Effector memory CD4-positive, alpha-beta T cell (primary cell): ENCODE measurements around the gene PDGFRB.

ENCODE experiments used
- DNase-seq, 3 donors: peaks; one replicate each; pipeline ENCODE4 v3.0.0-alpha.2; 2020
- H3K27ac ChIP-seq: 2 replicates; pipeline ENCODE4 v1.7.0; 2013; ENCODE audit warnings: mild to moderate bottlenecking, low read length, moderate library complexity; ENCODE audit not compliant: insufficient read depth, poor library complexity, severe bottlenecking
- H3K27me3 ChIP-seq: replicated peaks from 2 replicates; pipeline ENCODE4 v1.7.0; 2013; ENCODE audit warnings: mild to moderate bottlenecking, low read length; ENCODE audit not compliant: insufficient read depth, control insufficient read depth, poor library complexity, severe bottlenecking
- H3K36me3 ChIP-seq: 2 replicates; pipeline ENCODE4 v1.7.0; 2013; ENCODE audit warnings: mild to moderate bottlenecking, low read length, moderate library complexity; ENCODE audit not compliant: control insufficient read depth, insufficient read depth
- H3K4me1 ChIP-seq: 2 replicates; pipeline ENCODE4 v1.7.0; 2013; ENCODE audit warnings: low read length, mild to moderate bottlenecking; ENCODE audit not compliant: control insufficient read depth, insufficient read depth, poor library complexity, severe bottlenecking
- H3K4me3 ChIP-seq: 2 replicates; pipeline ENCODE4 v1.7.0; 2013; ENCODE audit warnings: low read length, low read depth, mild to moderate bottlenecking; ENCODE audit not compliant: insufficient read depth, poor library complexity, severe bottlenecking
- H3K9me3 ChIP-seq: 2 replicates; pipeline ENCODE4 v1.7.0; 2013; ENCODE audit warnings: mild to moderate bottlenecking, low read length, moderate library complexity; ENCODE audit not compliant: control insufficient read depth

The PDGFRB gene

GRCh38 chr5:150158170-150158949, 2.7 kb upstream of the PDGFRB start:
- DNase-seq, result no peak
- H3K36me3 ChIP-seq, result no peaks in the 10 kb centered on the region
- no peaks in the 10 kb centered on the region for H3K4me1 ChIP-seq
- H3K27me3 ChIP-seq, result peaks cover 4% of the 10 kb centered on the region
- no peak overlapping the region for H3K27ac ChIP-seq
- H3K4me3 ChIP-seq, result no peak overlapping the region
- H3K9me3 ChIP-seq, result no peaks in the 10 kb centered on the region

GRCh38 chr5:150157168-150157567, 1.5 kb upstream of the PDGFRB start:
- H3K9me3 ChIP-seq, result no peaks in the 10 kb centered on the region
- H3K4me3 ChIP-seq, result no peak overlapping the region
- H3K4me1 ChIP-seq, result no peaks in the 10 kb centered on the region
- peaks cover 4% of the 10 kb centered on the region for H3K27me3 ChIP-seq
- H3K36me3 ChIP-seq, result no peaks in the 10 kb centered on the region
- H3K27ac ChIP-seq, result no peak overlapping the region
- DNase-seq, result no peak

- Histone ChIP-seq H3K9me3 (no peaks in the 10 kb centered on the region), H3K27me3 (peaks cover 4% of the 10 kb centered on the region), H3K27ac (no peak overlapping the region), H3K4me3 (no peak overlapping the region), H3K4me1 (no peaks in the 10 kb centered on the region), H3K36me3 (no peaks in the 10 kb centered on the region)
- no peak for DNase-seq
Observed at GRCh38 chr5:150156540-150156939, 895 bp upstream of the PDGFRB start.

- Histone ChIP-seq H3K36me3 (no peaks in the 10 kb centered on the region), H3K27ac (no peak overlapping the region), H3K4me3 (peak overlapping the region; percentile 15), H3K9me3 (no peaks in the 10 kb centered on the region), H3K4me1 (no peaks in the 10 kb centered on the region), H3K27me3 (peaks cover 4% of the 10 kb centered on the region)
- no peak for DNase-seq
Observed at GRCh38 chr5:150156027-150156368, 353 bp upstream of the PDGFRB start.

GRCh38 chr5:150154618-150155128, 972 bp downstream of the PDGFRB start:
- peaks cover 4% of the 10 kb centered on the region for H3K27me3 ChIP-seq
- H3K36me3 ChIP-seq, result no peaks in the 10 kb centered on the region
- no peak overlapping the region for H3K4me3 ChIP-seq
- no peak overlapping the region for H3K27ac ChIP-seq
- no peak for DNase-seq
- H3K9me3 ChIP-seq, result no peaks in the 10 kb centered on the region
- no peaks in the 10 kb centered on the region for H3K4me1 ChIP-seq

GRCh38 chr5:150153957-150154617, 1.6 kb downstream of the PDGFRB start:
- H3K4me3 ChIP-seq, result no peak overlapping the region
- H3K27ac ChIP-seq, result no peak overlapping the region

GRCh38 chr5:150153483-150153882, 2.2 kb downstream of the PDGFRB start:
- Histone ChIP-seq H3K27me3 (peaks cover 4% of the 10 kb centered on the region), H3K27ac (no peak overlapping the region), H3K4me1 (no peaks in the 10 kb centered on the region), H3K9me3 (no peaks in the 10 kb centered on the region), H3K4me3 (no peak overlapping the region), H3K36me3 (no peaks in the 10 kb centered on the region)
- DNase-seq, result no peak

More at GRCh38 chr5:150153957-150154617, 1.6 kb downstream of the PDGFRB start:
- DNase-seq, result no peak
- no peaks in the 10 kb centered on the region for H3K4me1 ChIP-seq
- peaks cover 4% of the 10 kb centered on the region for H3K27me3 ChIP-seq
- no peaks in the 10 kb centered on the region for H3K36me3 ChIP-seq
- no peaks in the 10 kb centered on the region for H3K9me3 ChIP-seq

GRCh38 chr5:150152636-150153462, 2.8 kb downstream of the PDGFRB start:
- no peak for DNase-seq
- Histone ChIP-seq H3K36me3 (no peaks in the 10 kb centered on the region), H3K27me3 (peaks cover 4% of the 10 kb centered on the region), H3K27ac (no peak overlapping the region), H3K4me1 (no peaks in the 10 kb centered on the region), H3K9me3 (no peaks in the 10 kb centered on the region), H3K4me3 (no peak overlapping the region)

- H3K36me3 ChIP-seq, result no peaks in the 10 kb centered on the region
- no peaks in the 10 kb centered on the region for H3K4me1 ChIP-seq
- H3K9me3 ChIP-seq, result no peaks in the 10 kb centered on the region
- H3K27ac ChIP-seq, result no peak overlapping the region
- H3K4me3 ChIP-seq, result no peak overlapping the region
- DNase-seq, result no peak
- H3K27me3 ChIP-seq, result no peaks in the 10 kb centered on the region
Observed at GRCh38 chr5:150149618-150150017, 6.0 kb downstream of the PDGFRB start.
